Stimulated activated CD8-positive, alpha-beta memory T cell treated with anti-CD3 and anti-CD28 coated beads, Interleukin-15, amount 100 ng/mL, for 4 hours (primary cell): ENCODE results near the gene B4GALT5.
"Not testable (repeated sequence)": the region's sequence is repeated elsewhere in the genome, so short reads cannot be mapped to it uniquely, and the experiment has no call there.

Source experiments
- DNase-seq, 2 donors: peaks; one replicate each; pipeline ENCODE4 v3.0.0-alpha.2; 2020; ENCODE audit warnings: low read depth in 2 of 2

Gene B4GALT5

DNA sequence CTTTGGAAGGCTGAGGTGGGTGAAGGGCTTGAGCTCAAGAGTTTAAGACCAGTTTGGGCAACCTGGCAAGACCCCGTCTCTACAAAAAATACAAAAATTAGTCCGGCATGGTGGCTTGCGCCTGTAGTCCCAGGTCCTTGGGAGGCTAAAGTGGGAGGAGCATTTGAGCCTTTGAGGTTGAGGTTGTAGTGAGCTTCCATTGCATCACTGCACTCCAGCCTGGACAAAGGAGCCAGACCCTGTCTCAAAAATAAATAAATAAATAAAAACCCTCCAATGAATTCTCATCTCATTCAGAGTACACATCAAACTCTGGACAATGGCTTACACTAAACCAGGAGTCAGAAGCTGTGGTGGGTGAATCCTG is 31.8 kb downstream of the B4GALT5 start:
- no peak for DNase-seq

DNA sequence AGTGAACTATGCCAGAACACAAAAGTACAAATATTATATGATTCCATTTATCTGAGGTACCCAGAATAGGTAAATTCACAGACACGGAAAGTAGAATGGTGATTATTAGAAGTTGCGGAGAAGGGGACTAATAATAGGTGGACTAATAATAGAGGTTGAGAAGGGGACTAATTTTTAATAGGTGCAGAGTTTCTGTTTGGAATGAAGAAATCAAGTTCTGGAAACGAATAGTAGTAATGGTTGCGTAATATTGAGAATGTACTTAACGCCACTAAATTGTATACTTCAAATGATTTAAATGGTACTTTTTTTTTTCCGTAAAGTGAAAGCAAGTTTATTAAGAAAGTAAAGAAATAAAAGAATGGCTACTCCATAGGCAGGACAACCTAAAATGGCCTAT is 33.2 kb downstream of the B4GALT5 start:
- no peak for DNase-seq

DNA sequence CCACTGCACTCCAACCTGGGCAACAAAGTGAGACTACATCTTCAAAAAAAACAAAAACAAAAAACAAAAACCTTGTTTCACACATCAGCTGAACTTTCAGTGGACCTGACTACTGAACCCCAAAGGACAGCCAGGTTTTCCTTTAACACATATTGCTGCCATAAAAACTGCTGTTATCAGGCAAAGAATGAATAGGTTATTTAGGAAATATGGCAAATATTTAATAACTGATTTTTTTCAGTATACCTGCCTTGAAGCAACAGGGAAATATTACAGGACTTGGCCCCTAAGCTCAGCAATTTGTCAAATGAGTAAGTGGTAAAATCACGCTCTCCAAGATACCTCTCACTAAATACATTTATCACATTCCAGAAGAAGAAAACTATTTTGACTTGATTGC is 34.0 kb downstream of the B4GALT5 start:
- no peak for DNase-seq

DNA sequence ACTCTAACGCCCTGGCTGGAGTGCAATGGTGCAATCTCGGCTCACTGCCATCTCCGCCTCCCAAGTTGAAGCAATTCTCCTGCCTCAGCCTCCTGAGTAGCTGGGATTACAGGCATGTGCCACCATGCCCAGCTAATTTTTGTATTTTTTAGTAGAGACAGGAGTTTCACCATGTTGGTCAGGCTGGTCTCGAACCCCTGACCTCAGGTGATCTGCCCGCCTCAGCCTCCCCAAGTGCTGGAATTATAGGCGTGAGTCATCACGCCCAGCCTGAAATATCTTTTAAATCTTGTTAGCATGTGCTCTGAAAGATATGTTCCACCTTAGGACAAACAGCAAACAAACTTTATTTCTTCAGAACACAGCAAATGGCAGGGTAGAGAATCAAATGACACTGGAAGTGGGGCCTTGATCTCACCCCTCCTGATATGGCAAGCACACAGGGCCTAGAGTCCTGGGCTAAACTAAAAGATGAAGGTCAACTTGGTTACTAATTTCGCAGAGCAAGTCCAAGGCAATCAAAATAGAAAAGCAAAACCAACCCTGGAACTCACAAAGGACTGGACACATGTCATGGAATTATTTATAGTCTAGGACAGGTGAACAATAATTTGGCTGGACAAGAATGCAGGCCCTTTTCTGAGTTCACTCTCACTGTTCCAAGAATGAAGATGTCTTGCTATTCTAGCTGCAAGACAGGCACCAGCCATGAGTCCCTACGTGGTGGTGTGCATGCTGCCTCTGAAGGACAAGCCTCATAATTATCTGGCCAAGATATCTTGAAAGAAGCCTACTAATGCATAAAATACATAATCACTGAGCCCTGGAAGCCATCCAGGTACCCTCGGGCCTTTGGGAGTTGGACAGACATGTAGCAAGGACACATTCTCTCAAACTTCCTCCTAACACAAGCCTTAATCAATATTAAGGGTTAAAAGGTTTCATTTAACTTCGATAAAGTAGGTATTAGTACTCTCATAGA is 35.6 kb downstream of the B4GALT5 start:
- DNase-seq = no peak

DNA sequence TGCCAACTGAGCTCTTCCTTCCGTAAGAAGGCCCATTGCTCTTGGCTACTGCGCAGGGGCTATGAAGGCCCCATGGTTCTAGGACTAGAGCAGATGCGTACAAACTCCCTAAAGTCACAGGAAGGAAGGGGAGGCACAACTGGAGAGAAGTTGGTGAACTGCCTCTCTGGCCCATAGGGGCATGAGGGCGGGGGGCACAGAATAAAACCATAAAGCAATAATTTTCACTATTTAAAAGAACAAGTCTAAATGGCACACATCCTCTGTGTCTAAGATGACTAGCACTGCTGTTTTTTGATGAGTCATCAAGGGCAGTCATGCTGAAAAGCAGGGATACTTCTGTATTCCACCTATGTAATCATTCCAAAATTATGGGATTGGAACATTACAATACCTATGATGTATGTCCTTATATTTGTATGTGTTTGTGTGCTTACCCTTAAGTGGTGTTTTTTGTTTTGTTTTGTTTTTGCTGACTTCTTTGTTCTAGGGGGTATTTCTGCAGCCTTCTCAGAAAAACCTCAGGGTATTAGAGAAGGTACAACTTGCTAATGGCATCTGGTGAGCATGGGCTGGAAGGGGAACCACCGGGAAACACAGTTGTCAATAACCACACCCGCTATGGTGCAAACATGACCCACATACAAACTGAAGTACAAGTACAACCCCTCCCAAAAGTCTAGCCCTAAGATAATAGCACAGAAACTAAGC is 36.9 kb downstream of the B4GALT5 start:
- DNase-seq = peak in 1 of 2 donors; percentile 24

DNA sequence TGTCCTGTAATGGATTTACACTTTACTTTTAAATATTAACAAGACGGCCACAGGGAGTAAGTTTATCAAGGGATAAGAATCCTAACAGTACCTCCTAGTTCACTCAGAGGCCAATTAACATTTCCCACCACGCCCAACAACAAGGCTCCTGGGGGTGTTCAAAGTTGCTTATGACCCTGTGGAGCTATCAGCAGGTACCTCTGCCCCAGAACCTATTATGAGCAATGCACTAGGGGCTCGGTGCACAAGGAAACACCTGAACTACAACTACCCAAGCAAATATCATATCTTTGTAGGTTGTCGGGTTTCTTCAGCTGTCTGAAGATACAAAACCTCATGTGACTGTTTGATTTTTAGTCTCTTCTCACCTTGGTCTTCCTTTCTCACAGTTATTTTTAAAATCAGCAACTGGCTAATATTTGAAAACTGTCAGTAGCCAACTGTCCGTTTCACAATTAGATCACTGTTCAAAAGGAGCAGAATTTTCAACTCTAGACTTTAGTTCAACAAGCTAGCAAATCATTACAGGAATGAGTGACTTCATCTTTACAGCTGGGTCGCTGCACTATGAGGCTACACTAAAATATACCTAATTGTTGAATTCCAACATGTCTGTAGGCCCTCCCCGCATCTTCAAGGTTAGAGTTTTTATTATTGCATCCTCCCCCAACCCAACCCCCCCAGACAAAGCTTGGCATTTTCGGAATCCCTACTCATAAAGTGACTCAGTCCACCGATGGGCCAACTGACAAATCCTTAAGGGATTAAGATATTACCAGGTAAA is 38.1 kb downstream of the B4GALT5 start:
- DNase-seq = no peak

DNA sequence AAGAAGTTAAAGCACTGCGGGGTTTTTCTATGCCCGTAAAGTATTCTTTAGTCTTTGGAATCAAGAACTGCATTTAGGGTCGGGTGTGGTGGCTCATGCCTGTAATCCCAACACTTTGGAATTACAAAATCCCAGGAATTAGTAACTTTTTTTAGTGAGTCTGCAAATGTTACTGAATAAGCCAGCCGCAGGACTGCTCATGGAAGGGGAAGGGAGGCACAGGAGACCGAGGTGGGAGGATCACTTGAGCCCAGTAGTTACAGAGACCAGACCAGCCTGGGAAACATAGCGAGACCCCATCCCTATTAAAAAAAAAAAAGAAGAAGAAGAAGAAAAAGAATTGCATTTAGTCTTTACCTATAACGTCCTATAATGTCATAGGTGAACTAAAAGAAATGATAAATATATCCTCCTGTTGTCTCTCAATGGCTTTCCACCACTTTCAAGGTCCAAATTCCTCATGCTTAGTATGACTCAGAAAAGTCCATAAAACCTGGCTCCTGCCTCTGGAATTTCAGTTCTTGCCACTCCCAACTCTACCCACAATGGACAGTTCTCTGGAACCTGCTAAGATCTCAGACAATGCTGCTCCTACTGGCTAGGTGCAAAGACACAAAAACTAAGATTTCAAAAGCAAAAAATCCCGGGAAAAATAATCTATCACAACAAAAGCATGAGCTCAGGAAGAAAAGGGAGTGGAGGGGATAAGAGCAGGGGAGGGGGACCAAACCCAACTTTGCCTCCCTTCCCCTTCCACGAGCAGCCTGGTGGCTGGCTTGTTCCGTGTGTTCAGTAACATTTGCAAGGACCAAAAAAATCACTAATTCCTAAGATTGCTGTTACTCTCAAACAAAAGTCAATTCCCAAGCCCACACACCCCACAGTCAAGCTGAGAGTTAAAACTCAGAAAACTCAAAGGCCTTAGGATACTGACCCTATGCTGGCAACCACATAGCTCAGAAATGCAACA is 39.0 kb downstream of the B4GALT5 start:
- no peak for DNase-seq

DNA sequence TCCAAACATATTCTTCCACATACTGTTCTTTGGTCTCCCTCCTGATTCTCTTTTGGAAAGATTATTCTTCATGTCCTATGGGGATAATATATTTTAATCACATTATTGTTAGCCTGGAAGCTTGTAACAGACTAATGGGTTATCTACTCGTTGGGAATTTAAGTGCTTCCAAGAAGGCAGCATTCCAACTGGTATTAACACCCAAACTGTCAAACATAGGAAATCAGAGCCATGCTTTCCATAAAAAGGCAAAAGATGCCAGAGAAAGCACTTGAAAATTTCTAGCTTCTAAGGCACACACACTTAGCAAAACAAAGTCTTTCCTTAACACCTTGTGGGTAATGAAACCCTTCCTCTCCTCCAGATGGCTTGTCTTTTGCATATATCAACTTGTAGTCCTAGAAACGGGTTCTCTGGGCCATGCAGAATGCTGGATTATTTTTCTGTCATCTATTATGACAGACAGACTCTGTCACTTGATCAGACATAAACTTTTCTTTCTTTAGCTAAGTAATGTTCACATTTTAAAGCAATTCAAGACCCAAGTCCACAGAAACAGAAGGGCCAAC is 41.5 kb downstream of the B4GALT5 start:
- DNase-seq = no peak

DNA sequence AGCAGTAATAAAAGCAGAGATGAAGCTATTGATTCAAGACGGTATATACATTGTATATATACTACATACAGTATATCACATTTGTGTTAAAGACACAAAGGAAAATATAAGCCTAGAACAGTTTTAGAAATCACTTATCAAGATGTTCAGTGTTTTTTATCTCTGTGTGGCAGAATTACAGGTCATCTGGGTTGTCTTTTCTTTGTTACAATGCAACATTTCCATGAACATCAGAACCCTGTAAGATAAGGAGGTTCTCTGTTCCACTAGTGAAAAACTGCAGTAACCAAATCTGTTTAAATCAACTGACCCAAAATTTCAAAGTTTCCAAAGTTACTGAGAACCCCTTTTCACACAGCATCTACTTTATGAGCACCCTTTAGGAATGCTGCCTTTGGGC is 42.2 kb downstream of the B4GALT5 start:
- DNase-seq = no peak

DNA sequence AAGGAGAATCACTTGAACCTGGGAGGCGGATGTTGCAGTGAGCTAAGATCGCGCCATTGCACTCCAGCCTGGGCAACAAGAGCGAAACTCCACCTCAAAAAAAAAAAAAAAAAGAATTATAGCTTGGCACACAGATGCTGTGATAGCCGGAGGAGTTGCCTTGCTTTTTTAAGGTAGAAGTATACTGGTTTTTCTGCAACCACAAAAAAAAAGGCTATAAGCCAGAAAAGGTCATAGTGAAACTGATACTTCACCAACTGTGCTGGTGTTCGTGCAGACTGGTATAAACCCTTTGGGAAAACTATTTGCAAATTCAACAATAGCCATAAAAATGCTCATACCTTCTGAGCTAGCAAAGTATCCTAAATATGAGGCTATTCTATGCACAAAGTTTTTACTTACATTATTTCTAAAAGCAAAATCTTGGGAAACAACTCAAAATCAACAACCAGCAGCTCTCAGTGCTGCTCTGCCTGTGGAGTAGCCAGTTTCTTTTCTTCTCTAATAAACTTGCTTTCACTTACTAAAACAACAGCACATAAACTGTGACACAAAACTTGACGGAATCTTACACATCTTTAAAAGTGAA is 44.0 kb downstream of the B4GALT5 start:
- no peak for DNase-seq

DNA sequence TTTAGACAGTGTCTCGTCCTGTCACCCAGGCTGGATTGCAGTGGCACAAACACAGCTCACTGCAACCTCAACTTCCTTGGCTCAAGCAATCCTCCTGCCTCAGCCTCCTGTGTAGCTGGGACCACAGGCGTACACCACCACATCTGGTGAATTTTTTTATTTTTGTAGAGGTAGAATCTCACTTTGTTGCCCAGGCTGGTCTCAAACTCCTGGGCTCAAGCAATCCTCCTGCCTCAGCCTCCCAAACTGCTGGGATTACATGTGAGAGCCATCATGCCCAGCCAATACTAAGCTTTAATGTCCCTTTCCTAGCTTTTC is 44.8 kb downstream of the B4GALT5 start:
- not testable (repeated sequence) for DNase-seq

DNA sequence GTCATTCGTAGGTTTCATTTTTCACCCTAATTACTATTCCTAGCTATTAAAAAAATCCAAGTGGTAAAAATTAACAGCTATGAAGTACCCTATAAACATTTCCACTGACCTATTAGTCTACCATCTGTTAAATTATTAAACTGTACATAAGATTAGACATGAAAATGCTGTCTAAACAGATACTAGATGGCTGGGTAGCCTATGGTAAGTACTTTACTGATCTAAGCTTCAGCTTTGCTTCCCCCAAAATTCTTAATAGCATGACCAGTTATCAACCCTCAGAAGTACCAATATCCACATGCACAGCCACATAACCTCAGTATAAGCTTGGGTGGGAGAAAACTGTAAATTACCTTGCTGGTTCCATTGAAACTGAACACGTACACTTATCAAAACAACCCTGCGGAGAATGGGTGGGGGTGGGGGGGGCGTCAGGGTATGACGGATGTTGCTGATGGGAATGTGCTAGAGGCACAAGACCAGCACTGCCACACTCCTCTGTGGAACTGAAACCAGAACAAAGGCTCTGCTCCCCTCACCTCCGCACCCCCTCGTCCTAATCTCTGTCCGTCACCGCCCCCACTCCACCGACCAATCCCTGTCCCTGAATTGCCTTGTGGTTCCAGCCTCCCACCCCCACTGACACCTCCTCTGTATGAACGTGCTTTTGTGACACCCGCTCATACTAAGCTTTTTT is 45.3 kb downstream of the B4GALT5 start:
- DNase-seq = peak; percentile 59 to 65

DNA sequence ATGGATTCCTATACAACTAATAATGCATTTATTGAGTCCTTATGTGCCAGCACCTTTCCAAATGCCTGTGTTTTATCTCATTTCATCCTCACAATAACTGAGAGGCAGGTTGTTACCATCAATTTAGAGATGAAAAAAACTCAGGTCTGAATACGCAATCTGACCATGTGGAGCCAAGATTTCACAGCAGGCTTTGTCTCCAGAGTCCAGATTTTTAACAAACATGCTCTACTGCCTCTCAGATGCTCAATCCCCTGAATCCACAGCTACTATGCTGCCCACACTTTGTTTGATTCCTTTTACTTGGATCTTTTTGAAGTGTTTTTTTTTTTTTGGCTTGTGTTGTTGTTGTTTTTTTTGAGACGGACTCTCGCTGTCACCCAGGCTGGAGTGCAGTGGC is 46.8 kb downstream of the B4GALT5 start:
- no peak for DNase-seq

DNA sequence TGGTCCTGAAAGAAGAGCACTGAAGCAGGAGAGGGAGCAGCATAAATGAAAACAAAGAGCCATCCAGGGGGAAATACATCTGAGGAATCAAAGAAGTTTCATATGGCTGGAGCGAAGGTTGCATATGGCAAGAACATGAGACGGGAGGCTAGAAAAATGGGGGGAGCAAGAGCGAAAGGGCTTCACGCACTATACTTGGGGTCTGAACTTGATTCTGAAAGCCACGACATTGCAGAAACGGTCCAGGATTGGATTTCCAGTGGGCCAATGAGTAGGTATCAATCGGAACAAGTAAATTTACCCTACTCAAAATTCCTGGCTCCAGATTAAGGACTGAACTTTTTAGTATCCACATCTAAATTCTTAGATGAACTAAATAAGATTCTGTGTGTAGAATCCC is 47.9 kb downstream of the B4GALT5 start:
- no peak for DNase-seq

DNA sequence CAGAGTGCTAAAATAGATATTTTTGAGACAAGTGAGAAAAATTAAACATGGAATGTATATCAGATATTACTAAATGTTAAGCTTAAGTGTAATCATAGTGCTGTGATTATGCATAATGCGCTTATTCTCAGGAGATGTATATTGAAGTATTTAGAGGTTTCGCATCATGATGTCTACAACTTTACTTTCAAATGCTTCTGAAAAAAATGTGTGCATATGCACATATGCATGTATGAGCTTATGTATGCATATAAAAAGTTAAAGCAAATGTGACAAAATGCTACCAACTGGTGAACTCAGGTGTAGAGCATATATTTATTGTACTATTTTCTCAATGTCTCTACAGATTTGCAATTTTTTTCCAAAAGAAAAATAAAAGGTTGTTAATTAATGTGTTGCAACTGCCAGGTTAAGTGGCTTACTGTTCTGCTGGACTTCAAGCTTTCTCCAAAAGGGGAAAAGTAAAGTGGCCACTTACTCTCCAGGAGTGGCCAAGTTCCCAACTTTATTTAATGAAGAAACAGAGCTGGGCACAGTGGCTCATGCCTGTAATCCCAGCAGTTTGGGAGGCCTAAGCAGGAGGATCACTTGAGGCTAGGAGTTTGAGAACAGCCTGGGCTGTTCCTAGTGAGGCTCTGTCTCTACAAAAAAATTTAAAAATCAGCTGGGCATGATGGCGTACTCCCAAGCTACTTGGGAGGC is 48.9 kb downstream of the B4GALT5 start:
- DNase-seq = no peak

DNA sequence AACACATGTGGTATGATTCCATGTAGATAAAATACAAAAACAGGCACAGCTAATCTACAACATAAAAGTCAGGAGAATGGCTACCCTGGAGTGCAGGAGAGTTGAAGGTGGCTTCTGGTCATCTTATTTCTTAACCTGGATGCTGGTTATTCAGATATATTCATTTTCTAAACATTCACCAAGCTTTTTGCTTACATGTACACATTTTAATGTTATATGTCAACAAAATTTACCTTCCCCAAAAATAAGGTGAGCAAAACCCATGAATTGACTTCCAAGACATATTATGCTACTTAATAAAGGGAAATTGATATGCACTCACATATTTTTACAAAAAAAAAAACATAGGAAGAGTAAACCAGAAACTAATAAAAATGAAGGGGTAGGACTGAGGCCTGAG is 50.6 kb downstream of the B4GALT5 start:
- no peak for DNase-seq

DNA sequence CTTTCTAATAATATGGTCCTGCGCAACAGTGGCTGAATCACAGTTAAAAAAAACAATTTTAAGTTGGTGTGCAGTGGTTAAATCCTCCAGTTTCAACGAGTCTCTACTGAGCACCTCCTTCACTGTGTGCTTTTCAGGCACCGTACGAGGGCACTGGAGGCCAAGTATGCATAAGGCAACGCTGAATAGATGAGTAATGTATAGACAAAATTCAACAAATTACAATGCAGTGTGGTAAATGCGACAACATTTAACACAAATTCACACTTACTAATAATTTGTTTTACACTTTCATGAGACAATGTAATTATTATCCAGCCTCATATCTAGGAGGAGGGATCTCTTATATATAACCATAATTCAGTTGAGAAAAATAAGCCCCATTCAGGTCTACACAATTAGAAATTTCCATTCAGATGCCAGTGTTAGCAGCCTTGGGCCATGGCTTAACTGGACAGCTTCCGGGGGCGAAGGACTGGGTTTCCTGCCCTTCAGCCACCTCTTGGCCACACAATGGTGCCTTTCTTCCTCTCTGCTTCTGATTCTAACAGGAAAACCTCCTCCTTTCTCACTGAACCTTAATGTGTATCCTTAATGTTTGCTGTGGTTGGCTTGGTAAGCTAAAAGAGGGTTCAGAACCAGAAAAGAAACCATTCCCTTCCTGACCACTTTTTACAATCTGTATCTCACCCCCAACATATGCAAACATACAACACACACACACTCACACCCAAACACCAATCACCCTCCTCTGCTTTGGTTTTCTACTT is 51.9 kb downstream of the B4GALT5 start:
- DNase-seq = no peak

DNA sequence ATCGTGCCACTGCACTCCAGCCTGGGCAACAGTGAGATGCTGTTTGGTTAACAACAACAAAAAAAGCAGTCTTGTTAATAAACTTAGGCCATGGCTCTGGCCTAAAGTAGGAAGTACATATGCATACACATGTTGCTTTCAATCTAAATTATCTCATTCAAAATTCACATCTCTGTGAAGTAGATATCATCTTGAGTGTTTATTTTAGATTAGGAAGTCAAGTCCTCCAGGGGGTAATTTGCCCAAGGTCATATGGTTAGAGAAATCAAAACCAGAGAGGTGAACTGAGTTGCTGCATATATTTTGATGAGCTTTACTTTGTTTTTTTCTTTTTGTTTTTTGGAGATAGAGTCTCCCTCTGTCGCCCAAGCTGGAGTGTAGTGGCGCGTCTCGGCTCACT is 52.8 kb downstream of the B4GALT5 start:
- DNase-seq = no peak

DNA sequence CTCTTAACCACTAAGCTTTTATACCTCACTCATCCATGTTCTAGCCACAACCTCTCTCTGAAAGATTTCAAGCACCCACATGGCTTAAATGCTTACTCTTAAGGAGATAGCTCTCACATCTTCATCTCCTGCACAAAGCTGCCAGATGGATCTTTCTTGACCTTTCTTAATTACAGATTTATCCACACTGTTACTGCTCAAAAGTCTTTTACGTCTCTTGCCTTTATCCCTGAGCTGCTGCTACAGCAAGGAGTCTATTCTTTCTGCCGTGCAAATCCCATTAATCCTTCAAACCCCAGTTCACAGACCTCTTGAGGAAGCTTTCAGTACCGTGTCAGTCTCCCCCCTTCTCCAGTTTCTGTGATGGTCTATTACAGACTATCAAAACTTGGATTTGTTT is 54.6 kb downstream of the B4GALT5 start:
- no peak for DNase-seq
